Renal cortical epithelial cell (primary cell): Measurements from ENCODE around the gene BPIFB2. TPM values are rescaled to one million over a fixed set of nuclear protein-coding genes. Genes with fewer than 3 reads are reported as not detected.
A peak's percentile ranks its signal among the peaks of the same experiment; 100 is the strongest.
"Not testable (repeated sequence)": the region's sequence is repeated elsewhere in the genome, so short reads cannot be mapped to it uniquely, and the experiment has no call there.

ENCODE experiments used
- DNase-seq: peaks from one replicate; pipeline ENCODE4 v3.0.0-alpha.2; 2011; ENCODE audit warnings: low read depth
- total RNA-seq: library from RNA; depleted of rRNA; stranded (reverse); fragments of >200 nt; gene quantifications from 2 replicates; pipeline ENCODE4 v1.2.3, GENCODE V29; 2014

The BPIFB2 gene
- total RNA-seq, 1 donor from 2014 or later = not detected

DNA sequence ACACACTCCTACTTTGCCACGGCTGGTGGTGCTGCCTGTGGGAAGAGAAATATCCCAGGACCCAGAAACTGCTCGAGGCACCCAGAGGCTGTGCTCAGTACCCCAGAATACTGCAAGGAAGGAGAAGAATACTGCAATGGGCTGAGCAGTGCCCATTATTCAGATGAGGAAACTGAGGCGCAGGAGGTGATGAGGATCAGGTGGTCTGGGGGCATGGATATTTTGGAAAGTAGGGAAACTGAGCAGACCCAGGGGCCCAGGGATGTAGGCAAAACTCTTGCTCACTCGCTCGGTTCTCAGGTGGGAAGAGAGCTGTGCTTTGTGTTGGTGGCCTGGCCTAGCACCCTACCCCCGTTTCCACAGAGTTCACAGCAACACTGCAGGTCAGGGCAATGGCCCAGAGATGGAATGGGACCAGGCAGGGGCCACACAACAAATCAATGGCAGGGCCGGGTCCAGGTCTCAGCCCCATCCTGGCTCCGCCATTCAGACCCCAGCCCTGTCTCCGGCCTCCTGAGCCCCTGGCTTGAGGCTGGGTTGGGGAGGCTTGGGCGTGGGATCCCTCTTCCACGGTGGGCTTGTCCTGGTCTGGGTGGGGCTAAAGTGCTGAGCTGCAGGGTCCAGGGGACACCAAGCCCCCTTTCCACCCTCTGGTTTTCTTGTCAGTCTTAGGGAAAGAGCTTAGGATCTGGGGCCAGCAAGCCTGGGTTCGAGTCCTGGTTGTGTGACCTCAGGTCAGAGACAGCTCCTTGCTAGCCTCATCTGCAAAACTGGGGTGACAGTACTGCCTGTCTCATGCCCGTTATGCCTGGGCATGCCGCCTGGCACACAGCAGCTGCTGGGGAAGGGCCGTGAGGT is 37.2 kb upstream of the BPIFB2 start:
- no peak for DNase-seq

DNA sequence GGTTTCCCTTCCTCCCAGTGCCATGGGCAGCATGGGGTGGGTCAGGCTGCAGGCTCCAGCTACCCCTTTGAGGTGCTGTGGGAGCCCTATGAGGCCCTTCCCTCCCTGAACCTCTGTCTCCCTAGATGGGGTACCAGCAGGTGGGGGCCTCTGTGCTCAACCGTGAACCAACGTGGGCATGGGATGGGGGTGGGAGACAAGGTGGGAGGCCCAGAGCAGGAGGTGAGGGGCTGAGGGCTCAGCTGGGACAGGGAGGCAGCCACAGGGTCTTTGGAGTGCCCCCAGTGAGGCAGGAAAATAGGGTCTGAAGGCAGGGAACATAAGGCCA is 36.6 kb upstream of the BPIFB2 start:
- DNase-seq = no peak

DNA sequence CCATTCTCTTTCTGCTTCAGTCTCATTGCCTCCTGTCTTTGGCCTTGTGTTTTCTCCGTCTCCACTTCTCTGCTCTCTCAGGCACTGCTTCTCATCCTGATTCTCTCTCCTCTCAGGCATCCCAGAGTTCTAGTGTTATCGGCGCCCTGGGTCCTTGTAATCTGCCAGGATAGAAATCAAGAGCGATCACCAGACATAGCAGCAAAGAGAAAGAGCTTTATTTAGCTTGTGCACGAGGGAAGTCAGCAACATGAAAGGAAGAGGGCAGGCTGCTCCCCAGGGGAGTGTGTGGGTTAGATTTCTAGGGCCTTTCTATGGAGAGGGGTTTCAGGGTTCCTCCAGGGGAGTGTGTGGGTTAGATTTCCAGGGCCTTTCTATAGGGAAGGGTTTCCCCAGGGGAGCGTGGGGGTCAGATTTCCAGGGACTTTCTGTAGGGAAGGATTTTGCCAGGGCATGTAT is 35.8 kb upstream of the BPIFB2 start:
- no peak for DNase-seq

GRCh38 chr20:32972181-32973076 is 35.1 kb upstream of the BPIFB2 start:
- no peak for DNase-seq

DNA sequence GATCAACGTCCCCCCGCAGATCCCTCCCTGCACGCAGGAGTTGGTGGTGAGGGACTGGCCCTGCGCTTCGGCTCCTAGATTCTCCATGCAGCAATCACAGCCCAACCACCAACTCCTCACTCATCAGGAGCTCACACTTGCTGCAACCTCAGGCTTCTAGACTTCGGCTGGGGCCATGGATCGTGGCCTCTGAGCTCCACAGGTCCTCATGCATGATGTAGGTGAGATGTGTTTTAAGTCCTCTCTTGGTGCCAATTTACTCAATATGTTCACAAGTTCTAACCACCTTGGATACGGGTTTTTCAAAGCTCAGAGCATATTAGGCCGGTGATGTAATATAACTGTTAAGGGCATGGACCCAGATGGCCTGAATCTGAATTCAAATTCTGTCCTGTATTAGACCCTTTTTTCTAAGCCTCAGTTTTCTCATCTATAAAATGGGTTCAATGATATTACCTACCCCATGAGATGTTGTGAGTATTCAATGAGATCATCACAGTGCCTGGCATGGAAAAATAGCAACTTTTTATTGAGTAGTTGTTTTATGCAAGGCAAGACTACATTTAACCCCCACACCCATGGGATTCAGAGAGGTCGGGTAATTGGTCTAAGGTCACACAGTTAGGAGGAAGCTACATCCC is 34.3 kb upstream of the BPIFB2 start:
- DNase-seq = no peak

DNA sequence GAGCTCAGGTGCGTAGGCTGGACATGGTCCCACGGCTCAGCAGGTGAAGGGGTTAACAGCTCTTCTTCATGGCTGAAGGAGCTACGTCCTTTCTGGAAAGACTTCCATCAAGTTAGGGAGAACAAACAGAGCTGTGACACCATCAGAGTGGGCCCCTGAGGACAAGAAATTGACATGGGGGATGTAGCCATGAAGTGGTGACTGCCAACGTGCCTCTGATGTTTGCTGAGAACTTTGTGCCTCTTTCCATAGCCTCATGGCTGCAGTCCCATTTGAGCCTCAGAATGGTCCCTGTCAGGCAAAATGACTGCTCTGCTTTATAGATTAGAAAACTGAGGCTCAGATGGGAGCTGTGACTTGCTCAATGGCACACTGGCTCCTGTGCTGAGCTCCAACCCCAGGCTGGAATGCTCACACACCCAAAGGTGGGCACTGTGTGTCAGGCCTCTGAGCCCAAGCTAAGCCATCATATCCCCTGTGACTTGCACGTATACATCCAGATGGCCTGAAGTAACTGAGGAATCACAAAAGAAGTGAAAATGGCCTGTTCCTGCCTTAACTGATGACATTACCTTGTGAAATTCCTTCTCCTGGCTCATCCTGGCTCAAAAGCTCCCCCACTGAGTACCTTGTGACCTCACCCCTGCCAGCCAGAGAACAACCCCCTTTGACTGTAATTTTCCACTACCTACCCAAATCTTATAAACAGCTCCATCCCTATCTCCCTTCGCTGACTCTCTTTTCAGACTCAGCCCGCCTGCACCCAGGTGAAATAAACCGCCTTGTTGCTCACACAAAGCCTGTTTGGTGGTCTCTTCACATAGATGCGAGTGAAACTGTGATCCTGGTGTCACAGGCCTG is 33.1 kb upstream of the BPIFB2 start:
- not testable (repeated sequence) for DNase-seq

DNA sequence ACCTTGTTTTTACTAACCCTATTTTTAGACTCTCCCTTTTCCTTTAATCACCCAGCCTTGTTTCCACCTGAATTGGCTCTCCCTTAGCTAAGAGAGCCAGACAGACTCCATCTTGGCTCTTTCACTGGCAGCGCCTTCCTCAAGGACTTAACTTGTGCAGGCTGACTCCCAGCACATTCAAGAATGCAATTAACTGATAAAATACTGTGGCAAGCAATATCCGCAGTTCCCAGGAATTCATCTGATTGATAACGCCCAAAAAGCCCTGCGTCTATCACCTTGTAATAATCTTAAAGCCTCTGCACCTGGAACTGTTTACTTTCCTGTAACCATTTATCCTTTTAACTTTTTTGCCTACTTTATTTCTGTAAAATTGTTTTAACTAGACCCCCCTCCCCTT is 32.4 kb upstream of the BPIFB2 start:
- DNase-seq = not testable (repeated sequence)

GRCh38 chr20:32975698-32976674 is 31.5 kb upstream of the BPIFB2 start:
- no peak for DNase-seq

GRCh38 chr20:32976746-32977145 is 30.8 kb upstream of the BPIFB2 start:
- no peak for DNase-seq

- no peak for DNase-seq
Observed at GRCh38 chr20:32977281-32978008, 30.1 kb upstream of the BPIFB2 start.

- no peak for DNase-seq
Observed at GRCh38 chr20:32978009-32978335, 29.5 kb upstream of the BPIFB2 start.

GRCh38 chr20:32979201-32979998 is 28.1 kb upstream of the BPIFB2 start:
- no peak for DNase-seq

- DNase-seq = no peak
Observed at GRCh38 chr20:32980131-32980941, 27.2 kb upstream of the BPIFB2 start.

GRCh38 chr20:32980990-32981389 is 26.5 kb upstream of the BPIFB2 start:
- no peak for DNase-seq

DNA sequence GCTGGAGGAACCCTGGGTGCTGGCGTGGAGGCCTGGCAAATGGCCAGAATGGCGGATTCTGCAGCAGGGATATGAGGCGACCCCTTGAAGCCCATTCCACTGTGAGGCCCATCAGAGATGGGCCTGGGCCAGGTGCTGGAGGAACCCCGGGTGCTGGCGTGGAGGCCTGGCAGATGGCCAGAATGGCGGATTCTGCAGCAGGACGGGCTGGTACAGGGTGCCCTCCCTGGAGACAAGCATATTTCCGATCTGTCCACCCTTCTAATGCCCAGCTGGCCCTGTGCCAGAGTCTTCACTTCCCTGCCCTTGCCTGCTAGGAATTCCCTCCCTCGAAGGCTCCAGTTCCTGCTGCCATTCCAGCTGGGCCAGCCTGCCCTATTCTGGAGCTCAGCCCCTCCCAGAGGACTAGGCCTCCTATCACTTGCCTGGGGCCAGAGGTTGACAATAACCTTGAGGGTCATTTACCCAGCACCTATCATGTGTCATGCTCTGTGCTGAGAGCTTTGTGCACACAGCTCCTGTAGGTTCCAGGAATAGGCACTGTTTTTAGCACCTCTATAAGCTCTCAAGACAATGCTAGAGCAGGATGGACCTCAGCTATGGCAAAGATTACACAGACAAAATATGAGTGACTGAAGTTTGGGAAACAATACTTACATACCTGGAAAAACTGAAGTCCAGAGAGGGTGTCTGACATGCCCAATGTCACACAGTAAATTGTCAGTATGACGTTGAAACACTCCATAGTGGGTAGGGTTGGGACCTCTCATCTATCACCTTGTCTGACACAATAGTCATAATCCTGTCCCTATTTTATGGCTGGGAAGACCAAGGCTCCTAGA is 24.7 kb upstream of the BPIFB2 start:
- peak; percentile 6 for DNase-seq

GRCh38 chr20:32983459-32984112 is 23.9 kb upstream of the BPIFB2 start:
- no peak for DNase-seq
